ENCODE measurements around the gene LPP. TPM values are rescaled to one million over a fixed set of nuclear protein-coding genes. Genes with fewer than 3 reads are reported as not detected.

Gene LPP
- total RNA-seq, 1 donor from 2014 or later: 1,791 TPM

DNA sequence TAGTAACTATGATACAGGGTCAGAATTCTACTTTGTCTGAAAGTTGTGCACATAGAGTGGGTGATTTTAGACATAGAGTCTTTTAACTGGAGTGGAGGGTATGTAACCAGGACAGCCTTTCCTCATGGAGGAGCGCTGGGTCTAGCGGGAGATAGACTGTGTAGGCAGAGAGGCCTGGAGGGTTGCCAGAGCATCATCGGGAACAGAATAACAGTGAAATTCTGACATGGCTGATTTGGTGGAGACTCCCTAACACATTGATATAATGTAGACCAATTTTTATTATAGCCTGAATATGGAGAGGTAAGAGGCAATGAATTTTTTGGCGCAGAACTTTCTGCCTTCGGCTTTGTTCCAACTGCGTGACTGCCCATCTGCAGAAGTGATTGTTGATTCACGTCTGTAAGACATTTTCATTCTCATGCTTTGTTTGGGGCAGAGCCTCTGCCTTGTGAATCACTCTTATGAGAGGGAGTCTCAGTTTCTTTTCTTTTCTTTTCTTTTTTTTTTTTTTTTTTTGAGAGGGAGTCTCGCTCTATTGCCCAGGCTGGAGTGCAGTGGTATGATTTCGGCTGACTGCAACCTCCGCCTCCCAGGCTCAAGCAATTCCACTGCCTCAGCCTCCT, 16.0 kb downstream of the LPP start:
- no peaks in the 10 kb centered on the region for H3K27me3 ChIP-seq
- TF ChIP-seq, protein P1, sequence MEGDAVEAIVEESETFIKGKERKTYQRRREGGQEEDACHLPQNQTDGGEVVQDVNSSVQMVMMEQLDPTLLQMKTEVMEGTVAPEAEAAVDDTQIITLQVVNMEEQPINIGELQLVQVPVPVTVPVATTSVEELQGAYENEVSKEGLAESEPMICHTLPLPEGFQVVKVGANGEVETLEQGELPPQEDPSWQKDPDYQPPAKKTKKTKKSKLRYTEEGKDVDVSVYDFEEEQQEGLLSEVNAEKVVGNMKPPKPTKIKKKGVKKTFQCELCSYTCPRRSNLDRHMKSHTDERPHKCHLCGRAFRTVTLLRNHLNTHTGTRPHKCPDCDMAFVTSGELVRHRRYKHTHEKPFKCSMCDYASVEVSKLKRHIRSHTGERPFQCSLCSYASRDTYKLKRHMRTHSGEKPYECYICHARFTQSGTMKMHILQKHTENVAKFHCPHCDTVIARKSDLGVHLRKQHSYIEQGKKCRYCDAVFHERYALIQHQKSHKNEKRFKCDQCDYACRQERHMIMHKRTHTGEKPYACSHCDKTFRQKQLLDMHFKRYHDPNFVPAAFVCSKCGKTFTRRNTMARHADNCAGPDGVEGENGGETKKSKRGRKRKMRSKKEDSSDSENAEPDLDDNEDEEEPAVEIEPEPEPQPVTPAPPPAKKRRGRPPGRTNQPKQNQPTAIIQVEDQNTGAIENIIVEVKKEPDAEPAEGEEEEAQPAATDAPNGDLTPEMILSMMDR (IDR thresholded peaks at IDR 0.05): no peak
- peaks cover 4 to 77% of the 10 kb centered on the region in 2 donors for H3K4me1 ChIP-seq
- no peaks in the 10 kb centered on the region for H3K36me3 ChIP-seq
- DNase-seq (ENCODE audit: low spot score in 2 of 2): peak in 1 of 2 donors; percentile 73
- H3K4me3 ChIP-seq: peak overlapping the region in 1 of 2 donors; percentile 24
- no peaks in the 10 kb centered on the region for H3K9me3 ChIP-seq
- H3K27ac ChIP-seq: peak overlapping the region; percentile 66 to 76
- intact Hi-C loops (cut with DNase I): loop anchor here (2.0 kb wide), 1 partner anchor 15 kb away; the partner anchor contains the start of gene LPP

DNA sequence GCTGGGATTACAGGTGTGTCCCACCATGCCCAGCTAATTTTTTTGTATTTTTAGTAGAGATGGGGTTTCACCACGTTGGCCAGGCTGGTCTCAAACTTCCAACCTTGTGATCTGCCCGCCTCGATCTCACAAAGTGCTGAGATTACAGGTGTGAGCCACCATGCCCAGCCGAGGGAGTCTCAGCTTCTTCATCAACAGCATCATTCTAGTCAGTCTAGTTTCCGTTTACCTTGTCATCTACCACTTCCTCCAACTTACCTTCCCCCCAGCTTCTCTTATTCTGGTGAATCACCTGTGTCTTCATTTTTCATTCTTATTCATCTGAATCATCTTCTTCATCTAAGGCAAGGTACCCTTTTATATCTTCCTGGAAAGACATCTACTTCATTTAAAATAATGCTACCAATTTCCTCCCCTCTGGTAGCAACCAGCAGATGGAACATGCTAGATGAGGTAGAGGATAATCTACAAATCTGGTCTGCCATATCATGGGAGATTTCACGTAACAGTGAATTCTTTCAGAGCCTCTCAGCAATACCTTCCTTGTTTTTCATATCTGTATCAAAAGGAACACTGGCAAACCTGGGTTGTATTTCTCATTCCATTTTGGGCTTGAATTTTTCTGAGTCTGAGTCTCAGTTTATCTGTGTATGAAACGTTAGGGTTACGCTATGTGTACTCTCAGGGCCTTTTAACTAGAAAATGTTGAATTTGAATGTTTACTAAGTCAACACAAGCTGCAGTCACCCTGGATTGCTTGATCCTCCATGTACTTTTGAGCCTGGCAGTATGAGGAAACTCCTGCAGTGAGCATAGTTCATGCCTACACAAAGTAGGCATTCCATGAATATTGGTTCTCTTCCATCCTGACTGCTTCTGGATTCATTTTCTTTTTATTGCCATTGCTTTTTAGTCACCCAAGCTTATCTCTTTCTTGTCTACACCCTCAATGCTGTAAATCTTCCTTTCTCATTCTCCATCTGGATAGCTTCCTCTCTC, 16.8 kb downstream of the LPP start:
- intact Hi-C loops (cut with DNase I): loop anchor here (2.0 kb wide), 1 partner anchor 16 kb away; the partner anchor contains the start of gene LPP
- no peak overlapping the region for H3K4me3 ChIP-seq
- no peaks in the 10 kb centered on the region for H3K36me3 ChIP-seq
- H3K4me1 ChIP-seq: peaks cover 4 to 75% of the 10 kb centered on the region in 2 donors
- peak overlapping the region; percentile 66 to 76 for H3K27ac ChIP-seq
- H3K9me3 ChIP-seq: no peaks in the 10 kb centered on the region
- H3K27me3 ChIP-seq: no peaks in the 10 kb centered on the region
- TF ChIP-seq, protein P1 (IDR thresholded peaks at IDR 0.05): no peak
- peak in 1 of 2 donors; percentile 22 for DNase-seq (ENCODE audit: low spot score in 2 of 2)

DNA sequence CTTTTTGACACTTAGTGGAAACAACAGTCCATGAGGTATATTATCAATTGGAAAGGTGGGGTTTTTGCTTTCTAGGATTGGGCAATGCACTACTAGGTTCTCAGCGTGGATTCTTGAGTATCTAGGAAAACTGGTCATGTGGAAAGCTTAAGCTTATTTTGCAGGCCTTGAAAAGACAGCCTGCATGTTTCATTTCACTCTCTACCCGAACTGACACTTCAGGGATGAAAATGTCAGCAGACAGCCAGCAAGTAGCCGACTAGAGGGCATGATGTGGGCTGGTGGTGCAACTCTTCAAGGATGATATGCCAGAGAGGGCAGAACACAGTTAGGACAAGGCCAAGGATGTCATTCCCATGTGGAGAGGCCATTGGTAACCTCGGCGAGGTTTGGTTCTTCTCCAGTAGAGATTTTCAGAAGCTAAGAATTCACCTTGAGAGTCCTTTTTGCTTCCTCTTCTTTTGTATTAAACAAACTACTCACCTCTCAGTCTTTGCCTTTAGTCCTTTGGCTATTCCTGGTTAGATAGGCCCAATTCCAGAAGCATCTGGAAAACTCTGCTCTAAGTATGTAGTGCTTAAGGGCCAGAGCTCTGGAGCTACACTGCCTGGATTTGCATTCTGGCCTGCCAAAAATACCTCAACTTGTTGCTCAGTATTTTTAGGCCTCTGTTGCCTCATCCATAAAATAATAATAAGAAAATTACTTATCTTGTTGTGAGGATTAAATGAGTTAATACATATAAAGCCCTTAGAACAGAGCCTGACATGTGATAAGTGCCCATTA, 17.9 kb downstream of the LPP start:
- no peak overlapping the region for H3K4me3 ChIP-seq
- TF ChIP-seq, protein P1 (IDR thresholded peaks at IDR 0.05): no peak
- H3K36me3 ChIP-seq: no peaks in the 10 kb centered on the region
- intact Hi-C loops (cut with DNase I): loop anchor here (2.0 kb wide), 1 partner anchor 17 kb away; the partner anchor contains the start of gene LPP
- H3K4me1 ChIP-seq: peaks cover 4 to 74% of the 10 kb centered on the region in 2 donors
- no peaks in the 10 kb centered on the region for H3K27me3 ChIP-seq
- DNase-seq (ENCODE audit: low spot score in 2 of 2): peak in 1 of 2 donors; percentile 60
- peak overlapping the region; percentile 66 to 76 for H3K27ac ChIP-seq
- no peaks in the 10 kb centered on the region for H3K9me3 ChIP-seq

DNA sequence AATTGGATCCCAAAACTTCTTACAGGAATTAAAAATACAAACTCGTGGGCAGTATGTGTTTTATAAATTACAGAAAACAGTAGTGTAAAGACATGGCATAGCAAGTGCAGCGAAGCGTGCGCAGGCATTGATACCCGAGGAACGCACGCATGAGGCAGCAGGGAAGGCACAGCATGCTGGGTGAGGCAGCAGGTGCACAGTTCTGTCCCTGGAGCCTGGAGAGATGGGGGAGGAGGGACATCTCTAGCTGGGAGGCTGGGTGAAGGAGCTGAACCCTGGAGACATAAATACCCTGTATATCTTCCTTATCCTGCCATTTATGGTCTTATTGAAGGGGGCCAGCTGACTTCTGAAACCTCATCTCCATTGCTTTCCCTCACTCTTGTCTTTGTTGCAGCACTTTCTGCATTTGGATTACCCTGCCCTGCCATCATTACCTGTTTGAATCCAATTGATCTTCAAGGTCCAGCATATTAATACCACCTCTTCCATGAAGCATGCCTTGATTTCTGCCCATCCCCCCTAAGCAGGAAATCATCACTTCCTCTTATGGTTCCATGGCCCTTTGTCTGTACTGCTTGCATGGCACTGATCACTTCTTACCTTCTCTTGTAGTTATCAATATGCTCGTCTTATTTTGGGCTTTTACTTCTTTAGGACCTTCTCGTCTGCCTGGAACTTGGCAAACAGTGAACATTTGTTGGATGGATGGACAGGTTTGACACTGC, 20.5 kb downstream of the LPP start:
- intact Hi-C loops (cut with DNase I): no loop called here
- Histone ChIP-seq H3K27me3 (no peaks in the 10 kb centered on the region), H3K36me3 (peaks cover 0 to 6% of the 10 kb centered on the region in 2 donors), H3K27ac (peak overlapping the region; percentile 49 to 66), H3K4me3 (no peak overlapping the region), H3K4me1 (peaks cover 4 to 68% of the 10 kb centered on the region in 2 donors), H3K9me3 (no peaks in the 10 kb centered on the region)
- TF ChIP-seq, protein P1 (IDR thresholded peaks at IDR 0.05): no peak
- DNase-seq (ENCODE audit: low spot score in 2 of 2): peak in 1 of 2 donors; percentile 43
